Kidney (tissue), 14 donors: ENCODE results near the gene LAMTOR2. TPM values are rescaled to one million over a fixed set of nuclear protein-coding genes. Genes with fewer than 3 reads are reported as not detected.

Source experiments
- DNase-seq, 5 donors: peaks; one replicate each; pipeline ENCODE4 v3.0.0-alpha.2; 2013 to 2020
- FAIRE-seq: peaks from 2 replicates; lab custom pipeline; 2012; peaks lifted over from hg19 to GRCh38; lab: Jason Lieb, UNC
- H3K27ac ChIP-seq, 2 donors: one replicate each; pipeline ENCODE4 v1.7.0; 2013; ENCODE audit warnings: low read depth in 2 of 2, low read length in 2 of 2, inconsistent platforms in 1 of 2
- H3K27me3 ChIP-seq: one replicate; pipeline ENCODE4 v1.7.1; 2013; ENCODE audit warnings: low read length, inconsistent platforms; ENCODE audit not compliant: control insufficient read depth, insufficient read depth
- H3K36me3 ChIP-seq, 3 donors: one replicate each; pipeline versions ENCODE4 v1.7.0 to v1.7.1; 2013; ENCODE audit warnings: low read length in 3 of 3, control low read depth in 1 of 3, inconsistent platforms in 1 of 3; ENCODE audit not compliant: insufficient read depth in 3 of 3, control insufficient read depth in 2 of 3
- H3K4me1 ChIP-seq, 3 donors: one replicate each; pipeline versions ENCODE4 v1.7.0 to v1.7.1; 2013; ENCODE audit warnings: low read length in 3 of 3, inconsistent platforms in 1 of 3, low read depth in 1 of 3; ENCODE audit not compliant: control insufficient read depth in 2 of 3, insufficient read depth in 2 of 3
- H3K4me3 ChIP-seq, 3 donors: one replicate each; pipeline versions ENCODE4 v1.7.0 to v1.8.1; 2013; ENCODE audit warnings: low read length in 3 of 3, control low read depth in 1 of 3, inconsistent platforms in 1 of 3
- H3K9ac ChIP-seq, 3 donors: one replicate each; pipeline versions ENCODE4 v1.7.0 to v1.7.1; 2013; ENCODE audit warnings: low read length in 3 of 3, control low read depth in 1 of 3, inconsistent platforms in 1 of 3
- H3K9me3 ChIP-seq, 3 donors: one replicate each; pipeline versions ENCODE4 v1.7.0 to v1.7.1; 2013; ENCODE audit warnings: low read length in 3 of 3, control low read depth in 1 of 3, inconsistent platforms in 1 of 3; ENCODE audit not compliant: control insufficient read depth in 2 of 3, insufficient read depth in 1 of 3
- intact Hi-C: fragments of 100-400 bp; cut with DNase I; formaldehyde crosslinking; loops from one replicate; pipeline ENCODE4 v1.11.1; 2022
- polyA plus RNA-seq: library from polyadenylated mRNA; stranded (reverse); fragments of 350-450 nt; fragmentation: Illumina TruSeq; extraction: RNeasy Lipid Tissue Mini Kit (QIAGEN cat#74804); gene quantifications from one replicate; pipeline ENCODE4 v1.2.3, GENCODE V29; 2014; ENCODE audit warnings: low read depth, low replicate concordance; ENCODE audit not compliant: insufficient read depth
- total RNA-seq: library from RNA; stranded (reverse); fragmentation: NEBNext Ultra II Directional; extraction: Animal tissue kit (Norgen Biotek cat#: 25700); gene quantifications from one replicate; pipeline ENCODE4 v1.2.1, GENCODE V29; 2021
- TF ChIP-seq, protein P1 (sequence below): IDR thresholded peaks from 3 replicates; pipeline ENCODE4 v1.5.1; 2012; ENCODE audit warnings: mild to moderate bottlenecking, moderate library complexity, borderline replicate concordance; ENCODE audit not compliant: insufficient read depth; ENCODE audit errors: extremely low read depth
- donor health status: control.
- donor health status: control.
- donor health status: control.
- donor health status: control.
- donor health status: control.
- donor health status: DM: yes; HTN: yes; CAD: no.
- donor health status: Normal renal cell carcinoma (clear cell type).

The LAMTOR2 gene
- total and polyA plus RNA-seq, 2 donors from 2014 or later: 50.8 to 200 TPM

DNA sequence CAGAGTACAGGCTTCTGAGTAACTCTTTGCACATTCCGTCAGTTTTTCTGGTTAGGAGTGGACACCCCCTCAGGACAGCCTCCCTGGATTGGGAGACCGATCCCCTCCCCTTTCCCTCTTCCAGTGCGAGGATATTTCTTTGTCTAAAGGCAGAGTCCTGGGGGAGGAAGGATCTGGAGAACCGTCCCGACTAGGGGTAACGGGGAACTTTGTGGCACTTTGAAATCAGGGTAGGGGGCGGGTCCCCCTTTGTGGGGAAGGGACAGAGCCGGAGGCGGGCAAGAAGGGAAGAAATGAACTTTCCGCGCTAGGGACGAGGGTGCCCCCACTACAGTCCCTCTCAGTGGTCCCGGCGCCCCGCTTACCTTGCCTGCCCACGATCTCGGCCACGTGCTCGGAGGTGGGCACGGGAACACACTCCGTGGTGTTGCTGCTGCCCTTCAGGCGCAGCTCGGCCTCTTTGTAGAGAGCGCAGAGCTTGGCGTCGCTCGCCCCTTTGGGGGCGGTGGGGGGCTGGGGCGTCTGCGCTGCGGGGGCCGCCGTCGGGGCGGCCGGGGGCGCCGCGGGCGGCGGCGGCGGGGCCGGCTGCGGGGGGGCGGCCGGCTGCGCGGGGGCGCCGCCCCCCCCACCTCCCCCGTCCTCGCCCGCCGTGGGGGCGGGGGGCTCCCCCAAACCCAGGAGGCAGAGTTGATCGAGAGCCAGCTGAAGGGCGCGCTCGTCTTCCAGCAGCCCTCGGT is 26.8 kb downstream of the LAMTOR2 start:
- H3K27me3 ChIP-seq: no peaks in the 10 kb centered on the region
- TF ChIP-seq, protein P1, sequence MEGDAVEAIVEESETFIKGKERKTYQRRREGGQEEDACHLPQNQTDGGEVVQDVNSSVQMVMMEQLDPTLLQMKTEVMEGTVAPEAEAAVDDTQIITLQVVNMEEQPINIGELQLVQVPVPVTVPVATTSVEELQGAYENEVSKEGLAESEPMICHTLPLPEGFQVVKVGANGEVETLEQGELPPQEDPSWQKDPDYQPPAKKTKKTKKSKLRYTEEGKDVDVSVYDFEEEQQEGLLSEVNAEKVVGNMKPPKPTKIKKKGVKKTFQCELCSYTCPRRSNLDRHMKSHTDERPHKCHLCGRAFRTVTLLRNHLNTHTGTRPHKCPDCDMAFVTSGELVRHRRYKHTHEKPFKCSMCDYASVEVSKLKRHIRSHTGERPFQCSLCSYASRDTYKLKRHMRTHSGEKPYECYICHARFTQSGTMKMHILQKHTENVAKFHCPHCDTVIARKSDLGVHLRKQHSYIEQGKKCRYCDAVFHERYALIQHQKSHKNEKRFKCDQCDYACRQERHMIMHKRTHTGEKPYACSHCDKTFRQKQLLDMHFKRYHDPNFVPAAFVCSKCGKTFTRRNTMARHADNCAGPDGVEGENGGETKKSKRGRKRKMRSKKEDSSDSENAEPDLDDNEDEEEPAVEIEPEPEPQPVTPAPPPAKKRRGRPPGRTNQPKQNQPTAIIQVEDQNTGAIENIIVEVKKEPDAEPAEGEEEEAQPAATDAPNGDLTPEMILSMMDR: no peak
- H3K27ac ChIP-seq: no peak overlapping the region
- H3K36me3 ChIP-seq: no peaks in the 10 kb centered on the region
- H3K9ac ChIP-seq: peak overlapping the region in 2 of 3 donors; percentile 22 to 66
- DNase-seq (peak in 3 of 5 donors; percentile 61 to 75 (median 75)), FAIRE-seq (no peak)
- H3K4me3 ChIP-seq: peak overlapping the region in 2 of 3 donors; percentile 78 to 81
- H3K4me1 ChIP-seq: peaks cover 0 to 11% (median 3%) of the 10 kb centered on the region in 3 donors
- intact Hi-C loops: no loop called here
- no peaks in the 10 kb centered on the region for H3K9me3 ChIP-seq

DNA sequence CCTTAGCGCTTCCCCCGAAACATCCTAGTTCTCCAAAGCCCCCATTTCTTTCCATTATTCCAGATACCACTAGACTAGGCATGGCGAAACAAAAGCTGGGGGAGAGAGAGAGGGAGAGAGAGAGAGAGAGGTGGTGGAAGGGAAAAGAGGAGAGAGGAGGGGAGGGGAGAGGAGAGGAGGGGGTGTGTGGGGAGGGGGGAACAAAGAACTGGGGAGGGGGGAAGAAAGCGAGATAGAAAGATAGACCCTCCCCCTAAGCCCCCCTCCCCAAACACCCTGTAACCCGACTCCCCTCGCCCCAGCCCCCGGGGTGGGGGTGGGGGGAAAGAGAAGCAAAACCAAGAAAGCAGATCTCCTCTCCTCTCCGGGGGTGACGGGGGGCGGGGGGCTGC is 27.3 kb downstream of the LAMTOR2 start:
- FAIRE-seq (no peak), DNase-seq (peak in 2 of 5 donors; percentile 87 to 92)
- peak overlapping the region; percentile 68 to 81 (median 78) for H3K4me3 ChIP-seq
- H3K9me3 ChIP-seq: no peaks in the 10 kb centered on the region
- intact Hi-C loops: no loop called here
- H3K27me3 ChIP-seq: no peaks in the 10 kb centered on the region
- H3K36me3 ChIP-seq: no peaks in the 10 kb centered on the region
- no peak overlapping the region for H3K27ac ChIP-seq
- H3K9ac ChIP-seq: peak overlapping the region in 2 of 3 donors; percentile 61 to 66
- TF ChIP-seq, protein P1: no peak
- H3K4me1 ChIP-seq: peaks cover 0 to 10% (median 4%) of the 10 kb centered on the region in 3 donors

DNA sequence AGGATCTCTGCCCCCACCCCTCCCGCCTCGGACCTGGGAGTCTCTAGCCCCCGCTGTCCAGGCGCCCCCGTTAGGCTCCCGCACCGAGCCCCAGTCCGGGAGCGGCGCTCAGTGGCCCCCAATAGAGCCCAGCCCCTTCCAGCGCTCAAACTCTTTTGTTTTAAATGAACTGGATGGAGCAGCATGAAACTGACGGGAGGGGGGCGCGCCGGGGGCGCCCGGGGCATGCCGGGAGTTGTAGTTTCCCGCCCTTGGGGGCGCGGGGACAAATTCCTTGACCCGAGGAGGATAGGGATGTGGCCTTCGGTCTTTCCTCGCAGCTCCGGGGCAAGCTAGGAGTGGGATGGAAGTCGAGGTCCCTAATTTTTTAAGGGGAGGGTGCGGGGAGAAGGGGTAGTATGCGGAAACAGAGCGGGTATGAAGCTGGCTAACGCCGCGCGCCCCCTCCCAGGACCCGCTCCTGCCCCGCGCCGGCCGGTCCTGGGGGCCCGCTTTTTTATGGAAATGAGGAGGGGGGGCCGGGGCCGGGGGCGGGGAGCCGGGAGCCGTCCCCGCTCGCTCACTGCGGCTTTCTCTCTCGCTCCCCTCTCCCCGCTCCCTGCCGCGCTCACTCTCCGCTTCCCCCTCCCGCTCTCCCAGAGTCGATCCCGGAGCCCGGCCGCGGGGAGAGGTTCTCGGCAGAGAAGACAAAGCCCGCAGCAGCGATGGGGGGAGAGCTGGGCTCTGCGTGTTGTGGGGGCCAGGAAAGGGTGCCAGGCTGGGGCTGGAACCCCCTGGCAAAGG is 27.9 kb downstream of the LAMTOR2 start, which contains the start of gene MEX3A:
MEX3A (minus strand) TSS at position 157 of the 783 bp plus-strand sequence. CDS start 467 bp downstream, outside the sequence.
- Histone ChIP-seq H3K4me3 (peak within 1 kb of the TSS; percentile 68 to 81 (median 78)), H3K36me3 (no peaks in the 10 kb centered on the region), H3K27me3 (no peaks in the 10 kb centered on the region), H3K27ac (no peak within 1 kb of the TSS), H3K4me1 (peaks cover 0 to 6% (median 4%) of the 10 kb centered on the region in 3 donors), H3K9ac (peak within 1 kb of the TSS in 2 of 3 donors; percentile 61 to 66), H3K9me3 (no peaks in the 10 kb centered on the region)
- DNase-seq (peak; percentile 87 to 97 (median 96)), FAIRE-seq (no peak)
- intact Hi-C loops: no loop called here
- TF ChIP-seq, protein P1: no peak
